ENCODE data around the gene BARHL1. TPM values are rescaled to one million over a fixed set of nuclear protein-coding genes. Genes with fewer than 3 reads are reported as not detected.
A peak's percentile ranks its signal among the peaks of the same experiment; 100 is the strongest.

Gene BARHL1
- total RNA-seq: not detected

DNA sequence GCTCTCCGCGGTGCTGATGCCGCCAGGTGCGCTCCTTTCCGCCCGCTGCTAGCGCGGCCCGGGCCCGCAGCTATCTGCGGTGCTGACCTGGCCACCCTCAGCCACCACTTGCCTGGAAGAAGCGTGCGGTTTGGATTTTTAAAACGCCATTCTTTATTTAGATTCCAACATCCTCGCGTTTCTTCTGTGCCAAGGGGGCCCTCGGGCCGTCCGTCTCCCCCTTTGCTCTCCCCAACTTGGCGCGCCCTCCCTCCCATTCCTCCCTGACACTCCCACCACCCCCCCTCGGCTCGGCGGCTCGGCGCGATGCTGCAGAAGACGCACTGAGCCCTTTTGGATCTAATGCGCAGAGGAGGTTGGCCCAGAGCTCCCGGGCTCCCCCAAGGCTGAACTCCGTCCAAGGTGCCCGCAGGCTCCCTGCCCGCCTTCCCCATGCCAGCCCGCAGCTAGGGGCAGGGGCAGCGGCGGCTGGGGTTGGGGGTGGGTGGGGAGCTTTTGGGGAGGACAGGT lies at the start of gene BARHL1:
Gene BARHL1, plus strand, starts transcription at position 331 of the 510 bp plus-strand sequence. CDS start 192 bp downstream, outside the sequence.
- Mint-ChIP-seq H3K27ac (peak within 1 kb of the TSS; percentile 44), H3K4me3 (peak within 1 kb of the TSS; percentile 61), H3K9me3 (no peaks in the 10 kb centered on the region), H3K4me1 (peaks cover 9% of the 10 kb centered on the region), H3K27me3 (peaks cover 84% of the 10 kb centered on the region), H3K36me3 (ENCODE audit: low read depth) (no peaks in the 10 kb centered on the region)
- ChIA-PET CTCF (no interaction called here), POLR2A (no interaction called here)
- DNase-seq: no peak

DNA sequence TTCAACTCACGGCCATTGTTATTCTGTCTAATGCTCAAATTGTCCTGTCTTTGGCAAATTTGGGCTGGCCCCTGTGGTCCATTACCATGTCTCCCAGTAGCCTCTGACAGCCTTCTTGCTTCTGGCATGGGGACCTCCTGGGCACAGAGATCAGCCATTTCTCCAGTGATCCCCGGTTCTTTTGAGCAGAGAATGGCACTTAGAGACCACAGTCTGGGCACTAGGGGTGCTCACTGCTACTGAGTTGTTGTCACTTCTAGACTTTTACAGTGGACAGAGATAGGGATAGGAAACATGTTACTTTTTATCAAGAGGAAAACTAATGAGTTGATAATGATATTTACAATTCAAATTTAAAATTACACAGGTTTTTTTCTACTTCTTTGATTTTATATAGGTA lies 47.6 kb upstream of the BARHL1 start:
- Mint-ChIP-seq H3K4me3 (no peak overlapping the region), H3K27me3 (peaks cover 18% of the 10 kb centered on the region), H3K4me1 (peaks cover 2% of the 10 kb centered on the region), H3K36me3 (ENCODE audit: low read depth) (no peaks in the 10 kb centered on the region), H3K27ac (no peak overlapping the region), H3K9me3 (no peaks in the 10 kb centered on the region)
- no peak for DNase-seq
- POLR2A ChIA-PET: no interaction called here
- CTCF ChIA-PET: no interaction called here

DNA sequence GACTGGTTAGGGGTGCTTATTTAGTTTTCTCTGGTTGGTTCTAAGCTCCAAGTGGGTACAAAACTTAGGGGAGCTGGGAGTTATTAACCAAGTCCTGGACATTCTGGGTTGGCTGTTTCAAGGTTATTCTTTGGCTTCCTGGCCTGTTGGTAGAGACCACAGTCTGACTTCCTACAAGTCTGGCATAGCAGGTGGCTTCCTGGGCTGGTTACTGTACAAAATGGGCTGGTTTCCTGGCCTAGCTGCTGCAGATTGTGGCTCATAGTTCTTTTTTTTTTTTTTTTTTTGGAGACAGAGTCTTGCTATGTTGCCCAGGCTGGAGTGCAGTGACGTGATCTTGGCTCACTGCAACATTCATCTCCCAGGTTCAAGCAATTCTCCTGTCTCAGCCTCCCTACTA lies 46.3 kb upstream of the BARHL1 start:
- no peak overlapping the region for H3K27ac Mint-ChIP-seq
- POLR2A ChIA-PET: no interaction called here
- CTCF ChIA-PET: no interaction called here

DNA sequence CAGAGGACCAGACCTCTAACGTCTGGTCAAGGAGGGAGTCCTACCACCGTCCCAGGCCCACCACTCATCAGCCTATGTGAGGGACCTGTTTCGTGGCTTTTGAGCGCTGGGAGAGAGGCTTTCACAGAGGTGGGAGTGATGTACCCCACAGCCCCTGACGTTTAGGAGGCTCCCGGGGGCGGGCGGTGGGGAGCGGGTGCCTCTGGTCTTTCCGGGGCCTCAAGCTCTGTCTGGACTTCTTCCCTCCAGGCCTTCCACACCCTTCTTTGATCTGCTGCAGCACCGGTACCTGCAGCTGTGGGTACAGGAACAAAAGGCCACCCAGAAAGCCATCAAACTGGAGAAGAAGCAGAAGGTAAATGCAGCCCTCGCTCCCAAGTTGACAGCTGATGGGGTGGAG lies 45.1 kb upstream of the BARHL1 start:
- no peak overlapping the region for H3K27ac Mint-ChIP-seq
- no peaks in the 10 kb centered on the region for H3K36me3 Mint-ChIP-seq (ENCODE audit: low read depth)
- POLR2A ChIA-PET: no interaction called here
- no peak for DNase-seq
- peaks cover 2% of the 10 kb centered on the region for H3K4me1 Mint-ChIP-seq
- H3K9me3 Mint-ChIP-seq: no peaks in the 10 kb centered on the region
- CTCF ChIA-PET: no interaction called here
- no peak overlapping the region for H3K4me3 Mint-ChIP-seq
- H3K27me3 Mint-ChIP-seq: no peaks in the 10 kb centered on the region

More for the DNA sequence above, 46.3 kb upstream of the BARHL1 start:
- H3K4me3 Mint-ChIP-seq: no peak overlapping the region
- DNase-seq: no peak
- H3K4me1 Mint-ChIP-seq: peaks cover 2% of the 10 kb centered on the region
- H3K9me3 Mint-ChIP-seq: no peaks in the 10 kb centered on the region
- peaks cover 10% of the 10 kb centered on the region for H3K27me3 Mint-ChIP-seq
- no peaks in the 10 kb centered on the region for H3K36me3 Mint-ChIP-seq (ENCODE audit: low read depth)

DNA sequence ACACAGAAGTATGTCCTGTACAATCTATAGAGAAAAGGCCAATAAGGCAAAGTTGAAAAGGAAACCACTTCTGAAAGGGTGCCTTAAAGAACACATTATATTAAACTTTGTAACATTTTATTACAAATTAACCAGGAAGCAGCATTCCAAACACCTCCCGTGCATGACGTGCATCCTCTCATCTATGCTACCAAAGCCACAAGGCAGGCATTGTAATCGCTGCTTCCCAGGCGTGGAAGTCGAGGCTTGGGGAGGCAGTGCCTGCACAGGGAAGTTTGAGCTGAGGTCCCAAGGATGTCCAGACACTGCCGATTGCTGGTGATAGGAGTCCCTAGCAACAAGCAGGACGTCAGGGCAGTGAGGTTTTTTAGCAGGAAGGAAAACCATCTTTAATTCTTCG lies 44.3 kb upstream of the BARHL1 start:
- Mint-ChIP-seq H3K9me3 (no peaks in the 10 kb centered on the region), H3K27ac (no peak overlapping the region), H3K4me3 (no peak overlapping the region), H3K4me1 (peaks cover 2% of the 10 kb centered on the region), H3K27me3 (no peaks in the 10 kb centered on the region), H3K36me3 (ENCODE audit: low read depth) (no peaks in the 10 kb centered on the region)
- ChIA-PET POLR2A (no interaction called here), CTCF (no interaction called here)
- DNase-seq: no peak

DNA sequence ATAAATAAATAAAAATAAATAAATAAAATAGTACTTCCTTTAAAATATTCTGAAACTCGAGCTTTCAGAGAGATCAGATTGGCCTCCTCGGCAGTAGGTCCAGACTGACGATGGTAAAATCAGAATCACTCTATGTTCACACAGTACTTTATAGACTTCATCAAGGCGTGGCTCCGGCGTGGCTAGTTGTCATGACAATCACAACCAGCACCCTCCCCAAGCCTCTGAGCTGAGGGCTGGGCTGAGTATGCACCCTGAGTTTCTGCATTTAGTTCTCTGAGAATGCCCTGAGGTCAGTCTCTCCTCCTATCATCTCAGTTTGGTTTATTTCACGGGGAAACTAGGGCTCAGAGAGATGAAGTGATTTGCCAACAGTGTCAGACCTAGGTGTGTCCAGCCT lies 43.3 kb upstream of the BARHL1 start:
- Mint-ChIP-seq H3K36me3 (ENCODE audit: low read depth) (no peaks in the 10 kb centered on the region), H3K9me3 (no peaks in the 10 kb centered on the region), H3K4me3 (no peak overlapping the region), H3K27me3 (no peaks in the 10 kb centered on the region), H3K27ac (no peak overlapping the region), H3K4me1 (peaks cover 2% of the 10 kb centered on the region)
- no peak for DNase-seq
- ChIA-PET CTCF (no interaction called here), POLR2A (no interaction called here)

DNA sequence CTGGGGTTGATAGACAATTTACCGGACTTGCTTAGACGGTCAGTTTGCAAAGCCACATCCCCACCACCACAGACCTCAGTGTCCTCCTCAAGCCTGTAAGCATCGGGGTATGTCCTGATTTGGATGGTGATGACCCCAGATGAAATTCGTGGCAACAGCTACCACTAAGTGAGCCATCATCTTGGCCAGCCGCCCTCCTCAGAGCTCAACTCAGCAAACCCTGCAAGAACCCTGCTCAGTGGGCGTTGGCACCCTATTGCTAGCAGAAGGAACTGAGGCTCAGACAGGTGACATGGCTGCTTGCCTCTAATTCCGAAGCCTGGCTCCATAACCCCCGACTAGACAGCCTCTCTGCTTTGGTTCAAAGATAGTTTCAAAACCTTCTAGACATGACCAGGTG lies 41.4 kb upstream of the BARHL1 start:
- Mint-ChIP-seq H3K27ac (no peak overlapping the region), H3K4me1 (peaks cover under 1% of the 10 kb centered on the region), H3K27me3 (peaks cover 10% of the 10 kb centered on the region), H3K36me3 (ENCODE audit: low read depth) (no peaks in the 10 kb centered on the region), H3K9me3 (no peaks in the 10 kb centered on the region), H3K4me3 (no peak overlapping the region)
- POLR2A ChIA-PET: no interaction called here
- CTCF ChIA-PET: no interaction called here
- no peak for DNase-seq

DNA sequence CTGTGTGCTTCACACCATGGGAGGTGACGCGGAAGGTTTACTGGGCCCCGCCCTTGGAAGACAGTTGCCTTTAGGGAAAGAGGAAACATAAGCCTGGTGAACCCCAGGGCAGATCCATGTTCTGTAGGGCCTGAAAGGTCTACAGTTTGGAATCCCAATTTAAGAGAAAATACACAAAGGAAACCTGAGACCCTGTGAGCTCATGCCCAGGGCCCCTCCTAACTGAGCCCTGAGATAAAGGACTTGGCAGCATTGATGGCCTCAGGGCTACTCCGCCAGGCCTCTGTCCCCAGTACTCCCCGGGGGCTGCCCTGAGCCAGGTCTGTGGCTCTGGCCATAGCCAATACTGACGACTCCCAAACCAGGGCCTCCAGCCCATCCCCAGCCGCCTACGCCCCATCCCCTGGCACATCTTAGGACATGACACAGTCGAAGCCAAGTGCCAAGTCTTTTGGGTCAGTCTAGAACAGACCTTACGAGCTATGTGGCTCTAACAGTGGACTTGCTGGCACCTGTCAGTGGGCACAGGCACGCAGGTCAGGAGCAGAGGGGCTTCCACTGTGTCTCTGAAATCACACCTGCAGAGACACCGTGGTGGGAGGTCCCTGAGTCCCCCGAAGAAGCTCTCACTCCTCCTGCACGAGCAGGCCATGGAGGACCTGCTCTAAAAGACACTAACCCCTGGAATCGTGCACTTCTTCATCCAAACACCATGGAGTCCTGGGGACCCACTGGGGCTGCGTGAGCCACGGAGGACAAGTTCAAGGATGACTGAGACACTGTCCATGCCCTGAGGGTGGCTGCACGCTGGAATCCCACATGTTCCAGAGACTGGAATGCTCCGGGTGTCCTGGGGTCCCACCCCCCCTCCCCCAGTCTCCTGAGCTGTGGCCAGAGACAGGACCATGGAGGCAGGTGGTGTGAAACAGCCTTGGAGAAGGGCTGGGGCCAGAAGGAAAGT lies 40.3 kb upstream of the BARHL1 start:
- Mint-ChIP-seq H3K36me3 (ENCODE audit: low read depth) (no peaks in the 10 kb centered on the region), H3K9me3 (no peaks in the 10 kb centered on the region), H3K27ac (no peak overlapping the region), H3K4me1 (no peaks in the 10 kb centered on the region), H3K27me3 (peaks cover 12% of the 10 kb centered on the region), H3K4me3 (no peak overlapping the region)
- DNase-seq: no peak
- POLR2A ChIA-PET: no interaction called here
- CTCF ChIA-PET: no interaction called here

DNA sequence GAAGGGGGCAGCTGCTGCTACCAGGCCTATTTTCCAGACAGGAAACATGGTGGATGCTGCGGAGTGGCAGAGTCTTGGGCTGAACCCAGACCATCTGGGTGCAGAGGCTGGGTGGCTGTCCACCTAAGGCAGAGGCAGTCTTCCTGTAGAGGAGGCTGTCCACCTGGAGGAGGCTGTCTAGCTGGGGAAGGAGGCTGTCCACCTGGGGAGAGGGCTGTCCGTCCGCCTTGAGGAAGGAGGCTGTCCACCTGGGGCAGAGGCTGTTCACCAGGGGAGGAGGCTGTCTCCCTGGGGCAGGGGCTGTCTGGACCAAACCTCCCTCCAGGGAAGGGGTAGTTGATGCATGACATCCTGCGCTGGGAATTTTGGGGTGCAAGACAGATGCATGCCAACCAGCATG lies 39.2 kb upstream of the BARHL1 start:
- H3K9me3 Mint-ChIP-seq: no peaks in the 10 kb centered on the region
- CTCF ChIA-PET: no interaction called here
- no peak for DNase-seq
- no peaks in the 10 kb centered on the region for H3K36me3 Mint-ChIP-seq (ENCODE audit: low read depth)
- no peak overlapping the region for H3K27ac Mint-ChIP-seq
- no peak overlapping the region for H3K4me3 Mint-ChIP-seq
- H3K4me1 Mint-ChIP-seq: no peaks in the 10 kb centered on the region
- peaks cover 18% of the 10 kb centered on the region for H3K27me3 Mint-ChIP-seq
- POLR2A ChIA-PET: no interaction called here

DNA sequence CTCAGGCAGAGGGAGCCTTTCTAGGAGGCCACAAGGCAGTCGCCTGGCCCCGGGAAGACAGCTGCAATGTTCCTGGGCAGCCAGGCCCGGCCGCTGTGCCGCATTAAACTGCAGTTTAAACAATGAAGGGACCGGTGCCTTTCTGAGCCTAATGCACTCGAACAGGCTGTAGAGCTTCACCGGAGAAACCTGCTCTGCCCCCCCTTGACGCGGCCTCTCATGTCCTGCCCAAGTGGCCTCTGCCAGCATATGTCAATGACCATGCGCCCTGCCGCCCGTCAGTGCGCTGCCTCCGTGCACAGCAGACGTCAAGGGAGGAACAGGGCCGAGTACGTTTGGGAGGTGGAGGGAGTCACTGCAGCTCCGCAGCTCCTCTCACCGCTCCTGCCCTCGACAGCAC lies 38.4 kb upstream of the BARHL1 start:
- no peak overlapping the region for H3K4me3 Mint-ChIP-seq
- no peaks in the 10 kb centered on the region for H3K9me3 Mint-ChIP-seq
- no peak for DNase-seq
- POLR2A ChIA-PET: no interaction called here
- CTCF ChIA-PET: no interaction called here
- no peak overlapping the region for H3K27ac Mint-ChIP-seq
- peaks cover 18% of the 10 kb centered on the region for H3K27me3 Mint-ChIP-seq
- no peaks in the 10 kb centered on the region for H3K4me1 Mint-ChIP-seq
- no peaks in the 10 kb centered on the region for H3K36me3 Mint-ChIP-seq (ENCODE audit: low read depth)

DNA sequence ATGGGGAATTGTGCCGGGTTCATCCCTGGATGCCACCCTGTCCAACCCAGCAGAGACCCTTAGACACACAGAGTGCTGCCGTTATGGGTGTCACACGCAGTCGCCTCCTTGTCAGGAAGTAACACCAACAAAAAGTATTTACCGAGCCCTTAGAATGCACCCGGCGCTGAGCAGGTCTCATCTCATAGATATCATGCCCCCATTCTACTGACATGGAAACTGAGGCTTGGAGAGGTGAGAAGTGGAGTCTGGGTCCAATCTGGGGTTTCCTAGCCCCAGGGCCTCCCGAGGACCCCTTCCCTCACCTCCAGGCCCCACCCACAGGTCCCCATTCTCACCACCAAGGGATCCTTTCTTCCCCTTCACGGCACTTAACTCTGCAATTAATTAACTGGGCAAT lies 36.8 kb upstream of the BARHL1 start:
- ChIA-PET POLR2A (no interaction called here), CTCF (no interaction called here)
- Mint-ChIP-seq H3K36me3 (ENCODE audit: low read depth) (no peaks in the 10 kb centered on the region), H3K27me3 (peaks cover 20% of the 10 kb centered on the region), H3K4me3 (no peak overlapping the region), H3K4me1 (no peaks in the 10 kb centered on the region), H3K9me3 (no peaks in the 10 kb centered on the region), H3K27ac (no peak overlapping the region)
- no peak for DNase-seq

DNA sequence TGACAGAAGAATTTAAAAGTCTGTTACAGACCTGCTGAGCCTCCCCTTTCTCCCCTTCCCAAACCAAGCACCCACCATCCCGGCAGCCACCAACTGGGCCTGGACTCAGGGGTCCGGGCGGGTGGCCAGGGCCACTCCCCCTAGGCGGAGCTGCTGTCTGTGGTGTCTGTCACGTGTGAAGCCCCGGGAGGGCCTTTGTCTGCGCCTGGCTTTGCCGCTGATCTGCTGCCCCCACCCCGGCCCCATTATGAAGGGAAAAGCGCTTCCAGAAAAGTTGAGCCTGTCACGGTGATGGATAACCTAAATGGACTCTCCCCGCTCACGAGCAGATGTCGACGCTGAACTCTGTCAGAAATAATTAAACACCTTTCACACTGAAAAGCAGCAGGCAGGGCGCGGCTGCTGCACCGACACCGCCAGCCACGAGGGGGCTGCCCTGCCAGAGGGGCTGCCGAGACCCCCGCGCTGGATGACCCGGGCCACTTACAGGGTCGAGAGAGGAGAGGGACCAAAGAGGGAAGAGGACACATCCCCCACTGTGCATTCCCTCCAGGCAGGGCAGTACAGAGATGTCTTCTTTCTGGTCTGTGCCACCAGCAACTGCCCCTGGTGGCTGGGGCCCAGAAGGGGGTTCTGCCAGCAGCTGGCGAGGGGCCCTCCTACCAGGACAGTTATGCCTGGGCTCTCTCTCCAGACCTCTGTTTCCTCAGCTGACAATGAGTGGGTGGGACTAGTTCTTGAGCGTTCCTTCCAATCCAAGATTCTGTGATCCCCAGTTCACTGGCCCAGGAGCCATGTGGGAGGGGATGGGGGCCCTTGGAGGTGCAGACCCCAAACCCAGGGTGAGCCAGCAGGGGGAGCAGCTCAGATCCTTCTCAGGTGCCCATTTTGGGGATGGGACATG lies 36.0 kb upstream of the BARHL1 start:
- H3K9me3 Mint-ChIP-seq: no peaks in the 10 kb centered on the region
- CTCF ChIA-PET: interaction anchor here (1.2 kb wide), 1 partner anchor 253 kb away, joined by 3 read pairs; no protein-coding TSS in a partner anchor

DNA sequence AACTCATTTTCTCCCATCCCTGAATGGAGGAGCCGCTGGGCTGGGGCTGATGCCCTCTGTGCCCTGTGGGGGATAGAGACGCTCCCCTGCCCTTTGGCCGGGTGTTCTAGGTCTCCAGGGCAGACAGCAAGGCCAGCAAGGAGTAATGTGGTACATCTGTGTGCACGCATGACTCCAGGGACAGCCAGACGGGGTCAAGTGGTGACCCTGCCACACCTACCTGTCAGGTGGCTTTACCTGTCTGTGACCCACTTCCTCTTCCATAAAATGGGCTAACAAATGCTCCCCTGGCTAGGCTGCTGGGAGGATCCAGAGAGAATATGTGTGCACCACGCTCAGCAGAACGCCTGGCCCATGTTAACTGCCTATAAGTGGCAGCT lies 35.4 kb upstream of the BARHL1 start:
- Mint-ChIP-seq H3K27ac (no peak overlapping the region), H3K36me3 (ENCODE audit: low read depth) (no peaks in the 10 kb centered on the region), H3K4me1 (no peaks in the 10 kb centered on the region), H3K9me3 (no peaks in the 10 kb centered on the region), H3K4me3 (no peak overlapping the region), H3K27me3 (peaks cover 22% of the 10 kb centered on the region)
- CTCF ChIA-PET: interaction anchor here (1.2 kb wide), 1 partner anchor 253 kb away, joined by 3 read pairs; no protein-coding TSS in a partner anchor
- DNase-seq: no peak
- POLR2A ChIA-PET: no interaction called here

More for the DNA sequence above, 36.0 kb upstream of the BARHL1 start:
- Mint-ChIP-seq H3K27ac (no peak overlapping the region), H3K36me3 (ENCODE audit: low read depth) (no peaks in the 10 kb centered on the region), H3K27me3 (peaks cover 22% of the 10 kb centered on the region), H3K4me3 (no peak overlapping the region), H3K4me1 (no peaks in the 10 kb centered on the region)
- no peak for DNase-seq
- POLR2A ChIA-PET: no interaction called here

All from activated CD4-positive, alpha-beta memory T cell treated with anti-CD3 and anti-CD28 coated beads, Interleukin-2, amount 10 ng/mL, durations not matched to agents 7 days and 5 days (primary cell).